ENCODE results near the gene ISYNA1. TPM values are rescaled to one million over a fixed set of nuclear protein-coding genes. Genes with fewer than 3 reads are reported as not detected.
A peak's percentile ranks its signal among the peaks of the same experiment; 100 is the strongest.

Gene ISYNA1
- total and polyA plus RNA-seq, 2 of the 13 experiments (the other 11 are each of a cell fraction or from before 2014, with no cell fraction given): 29.6 to 48.5 TPM

GRCh38 chr19:18440936-18441803, 3.2 kb upstream of the ISYNA1 start (continued):
- TF ChIP-seq MLXIP (CRISPR knock-in tag; IDR thresholded peaks at IDR 0.05; ENCODE audit: borderline replicate concordance) (no peak), ZNF343 (CRISPR knock-in tag; IDR thresholded peaks at IDR 0.05) (no peak), ZNF253 (CRISPR knock-in tag; IDR thresholded peaks at IDR 0.05; ENCODE audit: borderline replicate concordance) (no peak), SRSF4 (IDR thresholded peaks at IDR 0.05; ENCODE audit: low read depth, low read length, poor library complexity, severe bottlenecking) (no peak), DNMT1 (CRISPR knock-in tag; IDR thresholded peaks at IDR 0.05) (no peak), ZKSCAN1 (IDR thresholded peaks at IDR 0.05; ENCODE audit: low read length) (no peak), RFXAP (CRISPR knock-in tag; IDR thresholded peaks at IDR 0.05; ENCODE audit: borderline replicate concordance) (no peak), HNF4G (IDR thresholded peaks at IDR 0.05; ENCODE audit: borderline replicate concordance, low read depth, low read length) (peak; percentile 55; the same call in 1 of the 2 replicates), HNF4G (CRISPR knock-in tag; IDR thresholded peaks at IDR 0.05; ENCODE audit: borderline replicate concordance, low read depth) (peak; percentile 56; the same call in 1 of the 2 replicates), ZFP62 (CRISPR knock-in tag; IDR thresholded peaks at IDR 0.05) (no peak), ZBTB14 (CRISPR knock-in tag; IDR thresholded peaks at IDR 0.05) (no peak), SP140L (CRISPR knock-in tag; IDR thresholded peaks at IDR 0.05; ENCODE audit: borderline replicate concordance) (no peak), MXD3 (CRISPR knock-in tag; IDR thresholded peaks at IDR 0.05) (no peak), SOX6 (IDR thresholded peaks at IDR 0.05) (no peak), SOX6 (CRISPR knock-in tag; IDR thresholded peaks at IDR 0.05) (peak; percentile 32; the same call in 1 of the 2 replicates), CREBL2 (CRISPR knock-in tag; IDR thresholded peaks at IDR 0.05; ENCODE audit: borderline replicate concordance) (no peak), ZMAT5 (CRISPR knock-in tag; IDR thresholded peaks at IDR 0.05; ENCODE audit: borderline replicate concordance, low read depth) (no peak), CSRNP1 (CRISPR knock-in tag; IDR thresholded peaks at IDR 0.05) (no peak), ADNP (CRISPR knock-in tag; IDR thresholded peaks at IDR 0.05) (0 out of 2 replicates have a peak, but pooled peaks have one; percentile 17), ZNF598 (CRISPR knock-in tag; IDR thresholded peaks at IDR 0.05; ENCODE audit: borderline replicate concordance) (peak; percentile 73; the same call in 1 of the 2 replicates), SRY (CRISPR knock-in tag; IDR thresholded peaks at IDR 0.05) (no peak)
